K562 (cell line): Measurements from ENCODE around the gene PEDS1. TPM values are rescaled to one million over a fixed set of nuclear protein-coding genes. Genes with fewer than 3 reads are reported as not detected.

Source experiments
- C11orf30 ChIP-seq: fragments of 450-650 bp; IDR thresholded peaks from 2 replicates; pipeline ENCODE4 v1.6.1; 2016; ENCODE audit warnings: low read depth, mild to moderate bottlenecking
- ETV1 ChIP-seq: fragments of 450-650 bp; conservative IDR thresholded peaks from 2 replicates; pipeline ENCODE4 v1.6.1; 2016; ENCODE audit warnings: missing genetic modification characterization, control low read depth, low read depth, missing compliant biosample characterization
- GTF2F1 ChIP-seq: IDR thresholded peaks from 2 replicates; pipeline ENCODE4 v1.6.1; 2011; ENCODE audit warnings: low read depth, low read length, improper control_type of control experiment
- HNRNPH1 ChIP-seq: fragments of 200-400 bp; formaldehyde crosslinking; optimal IDR thresholded peaks from 2 replicates; pipeline ENCODE3; 2017; ENCODE audit warnings: low read depth, mild to moderate bottlenecking, low read length, moderate library complexity
- KDM5B ChIP-seq: fragments of 200-600 bp; sonication (generic); IDR thresholded peaks from 2 replicates; pipeline ENCODE4 v1.6.1; 2012; ENCODE audit warnings: low read depth, mild to moderate bottlenecking, moderate library complexity, low read length, control low read depth, inconsistent platforms; ENCODE audit not compliant: insufficient replicate concordance
- MCM2 ChIP-seq: fragments of 450-650 bp; IDR thresholded peaks from 2 replicates; pipeline ENCODE4 v1.6.1; 2017; ENCODE audit warnings: low read depth, mild to moderate bottlenecking
- MXI1 ChIP-seq: IDR thresholded peaks from 2 replicates; pipeline ENCODE4 v1.6.1; 2011; ENCODE audit warnings: low read depth, mild to moderate bottlenecking, improper control_type of control experiment, low read length
- NONO ChIP-seq, 2 experiments: fragments of 200-400 bp in 1 of 2; fragments of 450-650 bp in 1 of 2; formaldehyde crosslinking in 1 of 2; IDR thresholded peaks; 2 replicates each; pipeline ENCODE4 v1.6.1; 2017; ENCODE audit warnings: low read depth in 2 of 2, mild to moderate bottlenecking in 2 of 2, moderate library complexity in 2 of 2, low read length in 1 of 2
- SMARCB1 ChIP-seq: IDR thresholded peaks from 2 replicates; pipeline ENCODE4 v1.6.1; 2011; ENCODE audit warnings: improper control_type of control experiment, low read depth; ENCODE audit not compliant: insufficient read length
- XRCC4 ChIP-seq: IDR thresholded peaks from one replicate; pipeline ENCODE4 v1.6.1; 2011; ENCODE audit not compliant: insufficient read depth, insufficient read length; ENCODE audit errors: extremely low read depth
- YBX1 ChIP-seq: fragments of 450-650 bp; IDR thresholded peaks from 2 replicates; pipeline ENCODE4 v1.7.1; 2016; ENCODE audit warnings: mild to moderate bottlenecking
- ZNF143 ChIP-seq: sonication (generic); formaldehyde crosslinking; IDR thresholded peaks from 2 replicates; pipeline ENCODE4 v1.9.0; 2022; ENCODE audit warnings: mild to moderate bottlenecking, missing genetic modification reagents
- ZNF561 ChIP-seq: fragments of 450-650 bp; formaldehyde crosslinking; conservative IDR thresholded peaks from 2 replicates; pipeline ENCODE4 v1.4.0; 2020; ENCODE audit warnings: mild to moderate bottlenecking, moderate library complexity
- ZNF57 ChIP-seq: fragments of 450-650 bp; formaldehyde crosslinking; IDR thresholded peaks from 2 replicates; pipeline ENCODE4 v1.4.0; 2020; ENCODE audit warnings: mild to moderate bottlenecking, moderate library complexity
- polyA plus RNA-seq, 8 experiments: library from polyadenylated mRNA; depleted of rRNA in 4 of 8; stranded (reverse) in 5 of 8; unstranded in 3 of 8; fragments of >200 nt; fragmentation: Nextera tagmentation in 2 of 8; fragmentation: Illumina TruSeq in 1 of 8; extraction: Ambion mirVana in 2 of 8; extraction: Trizol in 1 of 8; gene quantifications; 2 replicates each; pipeline versions ENCODE4 v1.2.1 to v1.2.3, GENCODE V29; 2011 to 2014; ENCODE audit warnings: inconsistent platforms in 1 of 8, missing spikeins in 1 of 8
- total RNA-seq, 7 experiments: library from RNA; depleted of rRNA in 6 of 7; stranded (reverse); fragments of >200 nt in 6 of 7; fragmentation: Illumina TruSeq in 2 of 7; extraction: Trizol in 2 of 7; gene quantifications; 2 replicates each; pipeline versions ENCODE4 v1.2.1 to v1.2.3, GENCODE V29; 2011 to 2021; ENCODE audit warnings: low replicate concordance in 1 of 7
- TF ChIP-seq, protein P1 (sequence below): fragments of 450-650 bp; formaldehyde crosslinking; IDR thresholded peaks from 2 replicates; pipeline ENCODE4 v1.4.0; 2020; ENCODE audit warnings: mild to moderate bottlenecking, moderate library complexity
- TF ChIP-seq, protein P2 (sequence below), 2 experiments: IDR thresholded peaks; 2 replicates each; pipeline ENCODE4 v1.6.1; 2011; ENCODE audit warnings: borderline replicate concordance in 1 of 2, control low read depth in 1 of 2, low read depth in 1 of 2, low read length in 1 of 2, mild to moderate bottlenecking in 1 of 2, mixed read lengths in 1 of 2, moderate library complexity in 1 of 2; ENCODE audit not compliant: insufficient read depth in 1 of 2, insufficient read length in 1 of 2, poor library complexity in 1 of 2, severe bottlenecking in 1 of 2; ENCODE audit errors: extremely low read depth in 1 of 2
- TF ChIP-seq, protein P3 (sequence below): IDR thresholded peaks from 3 replicates; pipeline ENCODE4 v1.6.1; 2011; ENCODE audit warnings: borderline replicate concordance, mild to moderate bottlenecking; ENCODE audit not compliant: insufficient read length, insufficient read depth
- TF ChIP-seq, protein P4 (sequence below): sonication (generic); formaldehyde crosslinking; IDR thresholded peaks from 2 replicates; pipeline ENCODE4 v1.8.0; 2022; ENCODE audit warnings: missing genetic modification reagents, mild to moderate bottlenecking, borderline replicate concordance
- TF ChIP-seq, protein P5 (sequence below): sonication (generic); formaldehyde crosslinking; IDR thresholded peaks from 2 replicates; pipeline ENCODE4 v1.8.0; 2022; ENCODE audit warnings: mild to moderate bottlenecking, missing genetic modification reagents

The PEDS1 gene
- total and polyA plus RNA-seq, 9 of the 15 experiments (the other 6 are each of a cell fraction or from before 2014, with no cell fraction given), result 2.9 to 38.5 (median 24.2) TPM

DNA sequence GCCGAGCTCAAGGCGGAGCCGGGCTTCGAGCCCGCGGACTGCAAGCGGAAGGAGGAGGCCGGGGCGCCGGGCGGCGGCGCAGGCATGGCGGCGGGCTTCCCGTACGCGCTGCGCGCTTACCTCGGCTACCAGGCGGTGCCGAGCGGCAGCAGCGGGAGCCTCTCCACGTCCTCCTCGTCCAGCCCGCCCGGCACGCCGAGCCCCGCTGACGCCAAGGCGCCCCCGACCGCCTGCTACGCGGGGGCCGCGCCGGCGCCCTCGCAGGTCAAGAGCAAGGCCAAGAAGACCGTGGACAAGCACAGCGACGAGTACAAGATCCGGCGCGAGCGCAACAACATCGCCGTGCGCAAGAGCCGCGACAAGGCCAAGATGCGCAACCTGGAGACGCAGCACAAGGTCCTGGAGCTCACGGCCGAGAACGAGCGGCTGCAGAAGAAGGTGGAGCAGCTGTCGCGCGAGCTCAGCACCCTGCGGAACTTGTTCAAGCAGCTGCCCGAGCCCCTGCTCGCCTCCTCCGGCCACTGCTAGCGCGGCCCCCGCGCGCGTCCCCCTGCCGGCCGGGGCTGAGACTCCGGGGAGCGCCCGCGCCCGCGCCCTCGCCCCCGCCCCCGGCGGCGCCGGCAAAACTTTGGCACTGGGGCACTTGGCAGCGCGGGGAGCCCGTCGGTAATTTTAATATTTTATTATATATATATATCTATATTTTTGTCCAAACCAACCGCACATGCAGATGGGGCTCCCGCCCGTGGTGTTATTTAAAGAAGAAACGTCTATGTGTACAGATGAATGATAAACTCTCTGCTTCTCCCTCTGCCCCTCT is 38.2 kb upstream of the PEDS1 start (continued):
- TF ChIP-seq XRCC4 (no peak), NONO (IDR thresholded peaks at IDR 0.05; ENCODE audit: low read depth in 2 of 2, low read length in 1 of 2) (no peak), MCM2 (no peak), ZNF143 (no peak), C11orf30 (no peak), ZNF561 (CRISPR knock-in tag) (no peak), ETV1 (tag) (no peak), HNRNPH1 (no peak), KDM5B (peak; percentile 81), ZNF57 (no peak), SMARCB1 (no peak), YBX1 (no peak), GTF2F1 (no peak), MXI1 (no peak)
- TF ChIP-seq, protein P1, sequence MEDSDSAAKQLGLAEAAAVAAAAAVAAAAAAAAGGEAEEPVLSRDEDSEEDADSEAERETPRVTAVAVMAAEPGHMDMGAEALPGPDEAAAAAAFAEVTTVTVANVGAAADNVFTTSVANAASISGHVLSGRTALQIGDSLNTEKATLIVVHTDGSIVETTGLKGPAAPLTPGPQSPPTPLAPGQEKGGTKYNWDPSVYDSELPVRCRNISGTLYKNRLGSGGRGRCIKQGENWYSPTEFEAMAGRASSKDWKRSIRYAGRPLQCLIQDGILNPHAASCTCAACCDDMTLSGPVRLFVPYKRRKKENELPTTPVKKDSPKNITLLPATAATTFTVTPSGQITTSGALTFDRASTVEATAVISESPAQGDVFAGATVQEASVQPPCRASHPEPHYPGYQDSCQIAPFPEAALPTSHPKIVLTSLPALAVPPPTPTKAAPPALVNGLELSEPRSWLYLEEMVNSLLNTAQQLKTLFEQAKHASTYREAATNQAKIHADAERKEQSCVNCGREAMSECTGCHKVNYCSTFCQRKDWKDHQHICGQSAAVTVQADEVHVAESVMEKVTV (CRISPR knock-in tag), result no peak
- TF ChIP-seq, protein P2, sequence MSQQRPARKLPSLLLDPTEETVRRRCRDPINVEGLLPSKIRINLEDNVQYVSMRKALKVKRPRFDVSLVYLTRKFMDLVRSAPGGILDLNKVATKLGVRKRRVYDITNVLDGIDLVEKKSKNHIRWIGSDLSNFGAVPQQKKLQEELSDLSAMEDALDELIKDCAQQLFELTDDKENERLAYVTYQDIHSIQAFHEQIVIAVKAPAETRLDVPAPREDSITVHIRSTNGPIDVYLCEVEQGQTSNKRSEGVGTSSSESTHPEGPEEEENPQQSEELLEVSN (IDR thresholded peaks at IDR 0.05; ENCODE audit: borderline replicate concordance in 1 of 2, extremely low read depth in 1 of 2, insufficient read depth in 1 of 2, insufficient read length in 1 of 2, low read depth in 1 of 2, low read length in 1 of 2, poor library complexity in 1 of 2, severe bottlenecking in 1 of 2), result peak; percentile 9 to 11
- TF ChIP-seq, protein P3, sequence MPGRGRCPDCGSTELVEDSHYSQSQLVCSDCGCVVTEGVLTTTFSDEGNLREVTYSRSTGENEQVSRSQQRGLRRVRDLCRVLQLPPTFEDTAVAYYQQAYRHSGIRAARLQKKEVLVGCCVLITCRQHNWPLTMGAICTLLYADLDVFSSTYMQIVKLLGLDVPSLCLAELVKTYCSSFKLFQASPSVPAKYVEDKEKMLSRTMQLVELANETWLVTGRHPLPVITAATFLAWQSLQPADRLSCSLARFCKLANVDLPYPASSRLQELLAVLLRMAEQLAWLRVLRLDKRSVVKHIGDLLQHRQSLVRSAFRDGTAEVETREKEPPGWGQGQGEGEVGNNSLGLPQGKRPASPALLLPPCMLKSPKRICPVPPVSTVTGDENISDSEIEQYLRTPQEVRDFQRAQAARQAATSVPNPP, result no peak
- TF ChIP-seq, protein P4, sequence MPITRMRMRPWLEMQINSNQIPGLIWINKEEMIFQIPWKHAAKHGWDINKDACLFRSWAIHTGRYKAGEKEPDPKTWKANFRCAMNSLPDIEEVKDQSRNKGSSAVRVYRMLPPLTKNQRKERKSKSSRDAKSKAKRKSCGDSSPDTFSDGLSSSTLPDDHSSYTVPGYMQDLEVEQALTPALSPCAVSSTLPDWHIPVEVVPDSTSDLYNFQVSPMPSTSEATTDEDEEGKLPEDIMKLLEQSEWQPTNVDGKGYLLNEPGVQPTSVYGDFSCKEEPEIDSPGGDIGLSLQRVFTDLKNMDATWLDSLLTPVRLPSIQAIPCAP, result no peak
- TF ChIP-seq, protein P5, sequence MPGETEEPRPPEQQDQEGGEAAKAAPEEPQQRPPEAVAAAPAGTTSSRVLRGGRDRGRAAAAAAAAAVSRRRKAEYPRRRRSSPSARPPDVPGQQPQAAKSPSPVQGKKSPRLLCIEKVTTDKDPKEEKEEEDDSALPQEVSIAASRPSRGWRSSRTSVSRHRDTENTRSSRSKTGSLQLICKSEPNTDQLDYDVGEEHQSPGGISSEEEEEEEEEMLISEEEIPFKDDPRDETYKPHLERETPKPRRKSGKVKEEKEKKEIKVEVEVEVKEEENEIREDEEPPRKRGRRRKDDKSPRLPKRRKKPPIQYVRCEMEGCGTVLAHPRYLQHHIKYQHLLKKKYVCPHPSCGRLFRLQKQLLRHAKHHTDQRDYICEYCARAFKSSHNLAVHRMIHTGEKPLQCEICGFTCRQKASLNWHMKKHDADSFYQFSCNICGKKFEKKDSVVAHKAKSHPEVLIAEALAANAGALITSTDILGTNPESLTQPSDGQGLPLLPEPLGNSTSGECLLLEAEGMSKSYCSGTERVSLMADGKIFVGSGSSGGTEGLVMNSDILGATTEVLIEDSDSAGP (CRISPR knock-in tag), result peak; percentile 57; the same call in 1 of the 2 replicates
